MV-4-11 (cell line): ENCODE data around the gene KHK.
"Not testable (repeated sequence)": the region's sequence is repeated elsewhere in the genome, so short reads cannot be mapped to it uniquely, and the experiment has no call there.

ENCODE experiments used
- DNase-seq: peaks from one replicate; lab custom pipeline; 2025; lab: John Stamatoyannopoulos, UW

Gene KHK

GRCh38 chr2:27097341-27097740, 10.8 kb downstream of the KHK start:
- no peak for DNase-seq

- DNase-seq = no peak
Observed at GRCh38 chr2:27099334-27099955, 12.9 kb downstream of the KHK start.

- DNase-seq = no peak
Observed at GRCh38 chr2:27100036-27100435, 13.5 kb downstream of the KHK start.

GRCh38 chr2:27102329-27102728, 15.8 kb downstream of the KHK start:
- no peak for DNase-seq

GRCh38 chr2:27105981-27106380, 19.4 kb downstream of the KHK start:
- DNase-seq = peak; percentile 26

- DNase-seq = no peak
Observed at GRCh38 chr2:27108221-27108620, 21.6 kb downstream of the KHK start.

GRCh38 chr2:27109083-27109482, 22.5 kb downstream of the KHK start:
- DNase-seq = no peak

- not testable (repeated sequence) for DNase-seq
Observed at GRCh38 chr2:27110603-27111352, 24.2 kb downstream of the KHK start.

- not testable (repeated sequence) for DNase-seq
Observed at GRCh38 chr2:27111392-27112078, 25.0 kb downstream of the KHK start.

GRCh38 chr2:27115519-27115918, 28.9 kb downstream of the KHK start:
- DNase-seq = no peak

GRCh38 chr2:27117995-27118524, 31.5 kb downstream of the KHK start:
- no peak for DNase-seq

GRCh38 chr2:27118525-27119329, 32.2 kb downstream of the KHK start, which contains the start of gene CGREF1:
Gene CGREF1 (minus strand): TSS chr2:27119128. CDS start chr2:27104366, 14,762 bp downstream.
- peak; percentile 45 for DNase-seq

- not testable (repeated sequence) for DNase-seq
Observed at GRCh38 chr2:27119330-27119670, 32.7 kb downstream of the KHK start.

- DNase-seq = peak; percentile 22
Observed at GRCh38 chr2:27121906-27122305, 35.3 kb downstream of the KHK start.

- no peak for DNase-seq
Observed at GRCh38 chr2:27122791-27123190, 36.2 kb downstream of the KHK start.

GRCh38 chr2:27123302-27124150, 37.0 kb downstream of the KHK start, which contains the start of gene ABHD1:
Gene ABHD1 (plus strand): TSS chr2:27123815. CDS start chr2:27123949, 134 bp downstream.
- DNase-seq = peak; percentile 62

- DNase-seq = no peak
Observed at GRCh38 chr2:27125104-27125503, 38.5 kb downstream of the KHK start.

GRCh38 chr2:27126252-27126710, 39.7 kb downstream of the KHK start:
- no peak for DNase-seq

- DNase-seq = no peak
Observed at GRCh38 chr2:27127883-27128667, 41.5 kb downstream of the KHK start.
